ENCODE measurements around the gene PIEZO1.

GRCh38 chr16:88768071-88768783 lies 16.8 kb downstream of the PIEZO1 start:
- TF ChIP-seq CTCF (conservative IDR thresholded peaks at IDR 0.05; ENCODE audit: low read depth in 2 of 2), result no peak
- TF ChIP-seq EZH2 (IDR thresholded peaks at IDR 0.05; ENCODE audit: low read depth, unreplicated experiment), result no peak

All from GM23338 (cell line).